Activated naive CD8-positive, alpha-beta T cell treated with anti-CD3 and anti-CD28 coated beads, Interleukin-2, amount 50 U/mL, for 24 hours (primary cell): ENCODE results near the gene IGFBP3.

Experiments used
- ATAC-seq: fragments of 150-1000 bp; cut with Tn5 transposase; one replicate; pipeline ENCODE4 v1.10.0; 2021
- DNase-seq: peaks from one replicate; pipeline ENCODE4 v3.0.0; 2021
- H3K27ac Mint-ChIP-seq: one replicate; pipeline ENCODE4 v1.8.0; 2021; ENCODE audit warnings: mild to moderate bottlenecking, mixed read lengths
- H3K27me3 Mint-ChIP-seq: one replicate; pipeline ENCODE4 v1.8.0; 2021; ENCODE audit warnings: mixed read lengths
- H3K36me3 Mint-ChIP-seq: one replicate; pipeline ENCODE4 v1.8.0; 2021; ENCODE audit warnings: low read depth, mixed read lengths
- H3K4me1 Mint-ChIP-seq: one replicate; pipeline ENCODE4 v1.8.0; 2021; ENCODE audit warnings: mixed read lengths
- H3K4me3 Mint-ChIP-seq: one replicate; pipeline ENCODE4 v1.8.0; 2021; ENCODE audit warnings: mild to moderate bottlenecking, moderate library complexity, mixed read lengths
- H3K9me3 Mint-ChIP-seq: one replicate; pipeline ENCODE4 v1.8.0; 2021; ENCODE audit warnings: mixed read lengths

Gene IGFBP3

GRCh38 chr7:45880433-45880860 is 40.6 kb downstream of the IGFBP3 start:
- Mint-ChIP-seq H3K4me3 (no peak overlapping the region), H3K9me3 (no peaks in the 10 kb centered on the region), H3K36me3 (no peaks in the 10 kb centered on the region), H3K4me1 (no peaks in the 10 kb centered on the region), H3K27ac (no peak overlapping the region), H3K27me3 (peaks cover 10% of the 10 kb centered on the region)
- DNase-seq (no peak), ATAC-seq (no peak)

- Mint-ChIP-seq H3K9me3 (no peaks in the 10 kb centered on the region), H3K36me3 (no peaks in the 10 kb centered on the region), H3K4me3 (no peak overlapping the region), H3K27me3 (no peaks in the 10 kb centered on the region), H3K27ac (no peak overlapping the region), H3K4me1 (no peaks in the 10 kb centered on the region)
- ATAC-seq (no peak), DNase-seq (no peak)
Measured at GRCh38 chr7:45878457-45879144, 42.5 kb downstream of the IGFBP3 start.

- H3K9me3 Mint-ChIP-seq, result no peaks in the 10 kb centered on the region
- no peaks in the 10 kb centered on the region for H3K27me3 Mint-ChIP-seq
- ATAC-seq, result no peak
- no peaks in the 10 kb centered on the region for H3K36me3 Mint-ChIP-seq
- no peaks in the 10 kb centered on the region for H3K4me1 Mint-ChIP-seq
- no peak for DNase-seq
- no peak overlapping the region for H3K27ac Mint-ChIP-seq
- H3K4me3 Mint-ChIP-seq, result no peak overlapping the region
Measured at GRCh38 chr7:45876519-45876918, 44.6 kb downstream of the IGFBP3 start.

GRCh38 chr7:45874408-45875131 is 46.5 kb downstream of the IGFBP3 start:
- Mint-ChIP-seq H3K4me1 (no peaks in the 10 kb centered on the region), H3K36me3 (no peaks in the 10 kb centered on the region), H3K4me3 (no peak overlapping the region), H3K27ac (no peak overlapping the region), H3K27me3 (peaks cover 2% of the 10 kb centered on the region), H3K9me3 (no peaks in the 10 kb centered on the region)
- no peak for DNase-seq
- ATAC-seq, result no peak

GRCh38 chr7:45873355-45873754 is 47.7 kb downstream of the IGFBP3 start:
- Mint-ChIP-seq H3K27ac (no peak overlapping the region), H3K9me3 (no peaks in the 10 kb centered on the region), H3K27me3 (peaks cover 6% of the 10 kb centered on the region), H3K4me1 (no peaks in the 10 kb centered on the region), H3K36me3 (no peaks in the 10 kb centered on the region), H3K4me3 (no peak overlapping the region)
- ATAC-seq (no peak), DNase-seq (no peak)

GRCh38 chr7:45873035-45873354 is 48.1 kb downstream of the IGFBP3 start, which contains the start of gene CCDC201:
Gene CCDC201 (minus strand): TSS chr7:45873082. CDS start chr7:45873007, 75 bp downstream.
- Mint-ChIP-seq H3K4me3 (no peak within 1 kb of the TSS), H3K27me3 (peaks cover 6% of the 10 kb centered on the region), H3K27ac (no peak within 1 kb of the TSS), H3K36me3 (no peaks in the 10 kb centered on the region), H3K4me1 (no peaks in the 10 kb centered on the region), H3K9me3 (no peaks in the 10 kb centered on the region)
- DNase-seq (no peak), ATAC-seq (no peak)

- Mint-ChIP-seq H3K36me3 (no peaks in the 10 kb centered on the region), H3K9me3 (peaks cover 4% of the 10 kb centered on the region)
Measured at GRCh38 chr7:45872116-45873034, 48.7 kb downstream of the IGFBP3 start.

GRCh38 chr7:45869426-45869825 is 51.6 kb downstream of the IGFBP3 start:
- DNase-seq (no peak), ATAC-seq (no peak)
- H3K27me3 Mint-ChIP-seq, result peaks cover 11% of the 10 kb centered on the region
- no peak overlapping the region for H3K4me3 Mint-ChIP-seq
- H3K36me3 Mint-ChIP-seq, result no peaks in the 10 kb centered on the region
- peaks cover 4% of the 10 kb centered on the region for H3K9me3 Mint-ChIP-seq
- H3K4me1 Mint-ChIP-seq, result no peaks in the 10 kb centered on the region
- H3K27ac Mint-ChIP-seq, result no peak overlapping the region

More at GRCh38 chr7:45872116-45873034, 48.7 kb downstream of the IGFBP3 start:
- DNase-seq (no peak), ATAC-seq (no peak)
- Mint-ChIP-seq H3K27me3 (peaks cover 6% of the 10 kb centered on the region), H3K4me3 (no peak overlapping the region), H3K27ac (no peak overlapping the region), H3K4me1 (no peaks in the 10 kb centered on the region)

GRCh38 chr7:45867471-45867870 is 53.6 kb downstream of the IGFBP3 start:
- Mint-ChIP-seq H3K27ac (no peak overlapping the region), H3K4me3 (no peak overlapping the region), H3K4me1 (no peaks in the 10 kb centered on the region)

GRCh38 chr7:45865594-45866410 is 55.3 kb downstream of the IGFBP3 start:
- peaks cover 14% of the 10 kb centered on the region for H3K27me3 Mint-ChIP-seq
- H3K4me1 Mint-ChIP-seq, result no peaks in the 10 kb centered on the region
- H3K9me3 Mint-ChIP-seq, result peaks cover 4% of the 10 kb centered on the region
- DNase-seq (no peak), ATAC-seq (no peak)
- H3K4me3 Mint-ChIP-seq, result no peak overlapping the region
- no peak overlapping the region for H3K27ac Mint-ChIP-seq
- H3K36me3 Mint-ChIP-seq, result no peaks in the 10 kb centered on the region

More at GRCh38 chr7:45867471-45867870, 53.6 kb downstream of the IGFBP3 start:
- H3K27me3 Mint-ChIP-seq, result peaks cover 12% of the 10 kb centered on the region
- no peaks in the 10 kb centered on the region for H3K36me3 Mint-ChIP-seq
- ATAC-seq, result no peak
- no peak for DNase-seq
- peaks cover 4% of the 10 kb centered on the region for H3K9me3 Mint-ChIP-seq

GRCh38 chr7:45863715-45864114 is 57.4 kb downstream of the IGFBP3 start:
- H3K36me3 Mint-ChIP-seq, result no peaks in the 10 kb centered on the region
- no peaks in the 10 kb centered on the region for H3K4me1 Mint-ChIP-seq
- no peak overlapping the region for H3K4me3 Mint-ChIP-seq
- no peak for ATAC-seq
- peaks cover 18% of the 10 kb centered on the region for H3K27me3 Mint-ChIP-seq
- H3K27ac Mint-ChIP-seq, result no peak overlapping the region
- DNase-seq, result no peak
- peaks cover 4% of the 10 kb centered on the region for H3K9me3 Mint-ChIP-seq
